ENCODE results near the gene FNDC5.

FNDC5 gene

GRCh38 chr1:32897082-32898049 lies 26.7 kb upstream of the FNDC5 start:
- no peak for DNase-seq

GRCh38 chr1:32896451-32896850 lies 25.7 kb upstream of the FNDC5 start:
- no peak for DNase-seq

GRCh38 chr1:32895325-32896215 lies 24.9 kb upstream of the FNDC5 start:
- DNase-seq: no peak

GRCh38 chr1:32894681-32895080 lies 24.0 kb upstream of the FNDC5 start:
- no peak for DNase-seq

- no peak for DNase-seq
These were observed 23.4 kb upstream of the FNDC5 start for GRCh38 chr1:32894019-32894600.

GRCh38 chr1:32893198-32894018 lies 22.7 kb upstream of the FNDC5 start:
- no peak for DNase-seq

GRCh38 chr1:32892368-32893197 lies 21.9 kb upstream of the FNDC5 start:
- DNase-seq: no peak

- no peak for DNase-seq
These were observed 20.9 kb upstream of the FNDC5 start for GRCh38 chr1:32891630-32892029.

GRCh38 chr1:32891241-32891570 lies 20.5 kb upstream of the FNDC5 start:
- no peak for DNase-seq

GRCh38 chr1:32890516-32891240 lies 20.0 kb upstream of the FNDC5 start:
- DNase-seq: no peak

- no peak for DNase-seq
These were observed 19.1 kb upstream of the FNDC5 start for GRCh38 chr1:32889731-32890278.

GRCh38 chr1:32888677-32889420 lies 18.1 kb upstream of the FNDC5 start:
- DNase-seq: no peak

GRCh38 chr1:32888134-32888533 lies 17.4 kb upstream of the FNDC5 start:
- no peak for DNase-seq

- DNase-seq: no peak
These were observed 16.9 kb upstream of the FNDC5 start for GRCh38 chr1:32887623-32888022.

- no peak for DNase-seq
These were observed 16.2 kb upstream of the FNDC5 start for GRCh38 chr1:32886828-32887414.

- no peak for DNase-seq
These were observed 15.5 kb upstream of the FNDC5 start, which contains the start of gene HPCA for GRCh38 chr1:32886004-32886827. TSS of gene HPCA (plus strand) at chr1:32886491. CDS start at chr1:32888899, 2,408 bp downstream.

- no peak for DNase-seq
These were observed 14.9 kb upstream of the FNDC5 start for GRCh38 chr1:32885676-32886003.

- no peak for DNase-seq
These were observed 14.0 kb upstream of the FNDC5 start for GRCh38 chr1:32884726-32885125.

GRCh38 chr1:32884032-32884372 lies 13.3 kb upstream of the FNDC5 start:
- DNase-seq: no peak
